ENCODE data around the gene SAMM50. TPM values are rescaled to one million over a fixed set of nuclear protein-coding genes. Genes with fewer than 3 reads are reported as not detected.

The SAMM50 gene
- polyA plus RNA-seq, 4 donors, result 45.4 to 66.9 (median 56.4) TPM

- no peak for DNase-seq
- Histone ChIP-seq H3K9me3 (ENCODE audit: control insufficient read depth in 2 of 2, insufficient read depth in 1 of 2, low read depth in 1 of 2, low read length in 1 of 2) (no peaks in the 10 kb centered on the region), H3K4me3 (ENCODE audit: low read depth in 1 of 3, low read length in 3 of 3) (no peak overlapping the region), H3K4me1 (ENCODE audit: control insufficient read depth in 3 of 3, insufficient read depth in 2 of 3, low read depth in 1 of 3, low read length in 2 of 3) (peaks cover 0 to 6% (median 0%) of the 10 kb centered on the region in 3 donors), H3K36me3 (ENCODE audit: control insufficient read depth in 3 of 3, insufficient read depth in 2 of 3, low read depth in 1 of 3, low read length in 3 of 3) (no peaks in the 10 kb centered on the region), H3K27me3 (ENCODE audit: control insufficient read depth in 3 of 3, insufficient read depth in 3 of 3, low read length in 3 of 3) (no peaks in the 10 kb centered on the region), H3K27ac (ENCODE audit: low read depth in 1 of 3, low read length in 2 of 3) (no peak overlapping the region)
- WGBS, 3 donors, result 74 to 85% (median 82%) methylated on average over 8 of the region's 8 CpGs
- no peak for FAIRE-seq
Observed at GRCh38 chr22:44039566-44040171, 84.4 kb downstream of the SAMM50 start.

DNA sequence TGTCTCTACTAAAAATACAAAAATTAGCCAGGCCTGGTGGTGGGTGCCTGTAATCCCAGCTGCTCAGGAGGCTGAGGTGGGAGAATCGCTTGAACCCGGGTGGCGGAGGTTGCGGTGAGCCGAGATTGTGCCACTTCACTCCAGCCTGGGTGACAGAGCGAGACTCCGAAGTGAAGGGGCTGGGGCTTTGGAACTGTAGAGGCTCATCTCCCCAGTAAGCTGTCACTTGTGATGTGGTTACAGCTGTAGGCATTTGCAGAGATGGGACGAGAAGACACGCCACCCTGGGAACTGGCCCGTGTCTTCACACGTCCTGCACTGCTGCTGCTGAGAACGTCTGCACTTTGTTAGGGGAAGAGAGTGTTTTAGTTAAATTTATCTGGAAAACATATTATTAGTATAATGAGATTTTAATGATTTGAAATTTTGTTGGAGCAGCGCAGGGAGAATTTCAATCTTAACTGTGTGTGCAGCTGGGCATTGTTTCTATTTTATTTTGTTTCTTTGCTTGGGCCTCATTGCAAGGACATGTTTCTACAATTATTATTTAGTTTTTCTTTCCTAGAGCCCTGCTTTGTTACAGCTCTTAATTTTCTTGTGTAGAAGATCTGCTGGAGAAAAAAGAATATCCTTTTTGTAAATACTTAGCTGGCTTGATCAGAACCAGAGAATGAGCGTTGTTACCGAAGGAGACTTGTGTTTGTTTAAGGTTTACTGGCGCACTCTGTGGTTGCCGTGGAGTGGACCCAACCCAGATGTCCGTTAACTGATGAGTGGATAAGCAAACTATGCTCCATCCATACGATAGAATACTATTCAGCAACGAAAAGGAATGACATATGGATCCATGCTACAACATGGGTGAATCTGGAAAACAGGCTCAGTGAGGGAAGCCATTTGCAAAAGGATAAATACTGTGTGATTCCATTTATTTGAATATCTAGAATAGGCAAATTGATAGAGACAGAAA, 87.3 kb downstream of the SAMM50 start:
- no peak overlapping the region for H3K27ac ChIP-seq (ENCODE audit: low read depth in 1 of 3, low read length in 2 of 3)
- no peaks in the 10 kb centered on the region for H3K27me3 ChIP-seq (ENCODE audit: control insufficient read depth in 3 of 3, insufficient read depth in 3 of 3, low read length in 3 of 3)
- FAIRE-seq (no peak), DNase-seq (no peak)
- H3K9me3 ChIP-seq (ENCODE audit: control insufficient read depth in 2 of 2, insufficient read depth in 1 of 2, low read depth in 1 of 2, low read length in 1 of 2), result no peaks in the 10 kb centered on the region
- H3K4me3 ChIP-seq (ENCODE audit: low read depth in 1 of 3, low read length in 3 of 3), result no peak overlapping the region
- H3K36me3 ChIP-seq (ENCODE audit: control insufficient read depth in 3 of 3, insufficient read depth in 2 of 3, low read depth in 1 of 3, low read length in 3 of 3), result no peaks in the 10 kb centered on the region
- H3K4me1 ChIP-seq (ENCODE audit: control insufficient read depth in 3 of 3, insufficient read depth in 2 of 3, low read depth in 1 of 3, low read length in 2 of 3), result peaks cover 0 to 6% (median 0%) of the 10 kb centered on the region in 3 donors
- 69 to 75% (median 71%) methylated on average over 20 of the region's 20 CpGs for WGBS, 3 donors

- H3K27me3 ChIP-seq (ENCODE audit: control insufficient read depth in 3 of 3, insufficient read depth in 3 of 3, low read length in 3 of 3), result no peaks in the 10 kb centered on the region
- no peak for DNase-seq
Observed at GRCh38 chr22:44045145-44045544, 89.9 kb downstream of the SAMM50 start.

More at GRCh38 chr22:44045145-44045544, 89.9 kb downstream of the SAMM50 start:
- Histone ChIP-seq H3K36me3 (ENCODE audit: control insufficient read depth in 3 of 3, insufficient read depth in 2 of 3, low read depth in 1 of 3, low read length in 3 of 3) (no peaks in the 10 kb centered on the region), H3K27ac (ENCODE audit: low read depth in 1 of 3, low read length in 2 of 3) (no peak overlapping the region), H3K4me3 (ENCODE audit: low read depth in 1 of 3, low read length in 3 of 3) (no peak overlapping the region), H3K9me3 (ENCODE audit: control insufficient read depth in 2 of 2, insufficient read depth in 1 of 2, low read depth in 1 of 2, low read length in 1 of 2) (no peaks in the 10 kb centered on the region), H3K4me1 (ENCODE audit: control insufficient read depth in 3 of 3, insufficient read depth in 2 of 3, low read depth in 1 of 3, low read length in 2 of 3) (no peaks in the 10 kb centered on the region)
- no peak for FAIRE-seq
- 92 to 93% (median 93%) methylated on average over 1 of the region's 1 CpG for WGBS, 3 donors

Other genes starting within 250 kb of the SAMM50 start
- gene EFCAB6, start 143.1 kb upstream of the SAMM50 start, polyA plus RNA-seq, result 1 to 10 TPM in 1 of 4 donors, under 1 TPM in 1, not detected in 2; 0.34 to 1.9 TPM
- 10 to 100 TPM in 3 of 4 donors, under 1 TPM in 1; 0.53 to 60.4 (median 17.9) TPM for gene SULT4A1, start 92.9 kb upstream of the SAMM50 start, polyA plus RNA-seq
- gene PNPLA5, start 63.4 kb upstream of the SAMM50 start, polyA plus RNA-seq, result not detected
- 1 to 10 TPM in 1 of 4 donors, under 1 TPM in 2, not detected in 1; 0.22 to 4.0 (median 0.53) TPM for gene PNPLA3, start 31.6 kb upstream of the SAMM50 start, polyA plus RNA-seq
- 10 to 100 TPM in 1 of 4 donors, 1 to 10 TPM in 2, under 1 TPM in 1; 0.45 to 16.5 (median 7.5) TPM for gene PARVB, start 68.9 kb downstream of the SAMM50 start, polyA plus RNA-seq
- gene PARVG, start 225.5 kb downstream of the SAMM50 start, polyA plus RNA-seq, result 1 to 10 TPM; 1.1 to 7.0 (median 5.5) TPM

Measured in small intestine (tissue), 7 donors.